Measurements from ENCODE around the gene USP17L25.
"Not testable (repeated sequence)": the region's sequence is repeated elsewhere in the genome, so short reads cannot be mapped to it uniquely, and the experiment has no call there.

The USP17L25 gene

GRCh38 chr4:9329611-9330010 is at the start of gene USP17L25:
Gene USP17L25, plus strand, starts transcription at chr4:9329911. Its CDS starts 0 bp downstream, at chr4:9329911.
- DNase-seq (ENCODE audit: low spot score), result not testable (repeated sequence)

- not testable (repeated sequence) for DNase-seq (ENCODE audit: low spot score)
Observed at GRCh38 chr4:9324191-9324590, 5.5 kb upstream of the USP17L25 start.

- DNase-seq (ENCODE audit: low spot score), result not testable (repeated sequence)
Observed at GRCh38 chr4:9324865-9325264, 4.8 kb upstream of the USP17L25 start, which contains the start of gene USP17L24. Gene USP17L24, plus strand, starts transcription at chr4:9325165. Its CDS starts 0 bp downstream, at chr4:9325165.

- DNase-seq (ENCODE audit: low spot score), result not testable (repeated sequence)
Observed at GRCh38 chr4:9334358-9334757, 4.6 kb downstream of the USP17L25 start, which contains the start of gene USP17L26. Gene USP17L26, plus strand, starts transcription at chr4:9334658. Its CDS starts 0 bp downstream, at chr4:9334658.

GRCh38 chr4:9339103-9339502 is 9.4 kb downstream of the USP17L25 start, which contains the start of gene USP17L5:
Gene USP17L5, plus strand, starts transcription at chr4:9339403. Its CDS starts 0 bp downstream, at chr4:9339403.
- not testable (repeated sequence) for DNase-seq (ENCODE audit: low spot score)

- DNase-seq (ENCODE audit: low spot score), result not testable (repeated sequence)
Observed at GRCh38 chr4:9343848-9344247, 14.1 kb downstream of the USP17L25 start, which contains the start of gene USP17L27. Gene USP17L27, plus strand, starts transcription at chr4:9344148. Its CDS starts 0 bp downstream, at chr4:9344148.

- DNase-seq (ENCODE audit: low spot score), result not testable (repeated sequence)
Observed at GRCh38 chr4:9348593-9348992, 18.9 kb downstream of the USP17L25 start, which contains the start of gene USP17L28. Gene USP17L28, plus strand, starts transcription at chr4:9348893. Its CDS starts 0 bp downstream, at chr4:9348893.

- DNase-seq (ENCODE audit: low spot score), result not testable (repeated sequence)
Observed at GRCh38 chr4:9350866-9351265, 21.2 kb downstream of the USP17L25 start.

GRCh38 chr4:9353338-9353737 is 23.6 kb downstream of the USP17L25 start, which contains the start of gene USP17L29:
Gene USP17L29, plus strand, starts transcription at chr4:9353638. Its CDS starts 0 bp downstream, at chr4:9353638.
- DNase-seq (ENCODE audit: low spot score), result not testable (repeated sequence)

- DNase-seq (ENCODE audit: low spot score), result not testable (repeated sequence)
Observed at GRCh38 chr4:9362829-9363228, 33.1 kb downstream of the USP17L25 start, which contains the start of gene USP17L30. Gene USP17L30, plus strand, starts transcription at chr4:9363129. Its CDS starts 0 bp downstream, at chr4:9363129.

- not testable (repeated sequence) for DNase-seq (ENCODE audit: low spot score)
Observed at GRCh38 chr4:9379881-9380280, 50.2 kb downstream of the USP17L25 start.

Data from left forelimb (tissue), 1 donor.